Smooth muscle cell (in vitro differentiated cells): Measurements from ENCODE around the gene DGCR2. TPM values are rescaled to one million over a fixed set of nuclear protein-coding genes. Genes with fewer than 3 reads are reported as not detected.

ENCODE experiments used
- DNase-seq: peaks from one replicate; lab custom pipeline; 2025; ENCODE audit not compliant: unreplicated experiment; lab: John Stamatoyannopoulos, UW
- H2AFZ ChIP-seq: fragments of 200-600 bp; sonication (generic); 2 replicates; pipeline ENCODE4 v1.6.0; 2016; ENCODE audit warnings: antibody characterized with exemption, low read depth, mild to moderate bottlenecking
- H3F3A ChIP-seq: fragments of 200-600 bp; sonication (generic); 2 replicates; pipeline ENCODE4 v1.6.0; 2017; ENCODE audit warnings: antibody characterized with exemption, low read depth
- H3K27ac ChIP-seq: fragments of 200-600 bp; sonication (generic); 2 replicates; pipeline ENCODE4 v1.5.1; 2016; ENCODE audit warnings: low read depth, mild to moderate bottlenecking
- H3K27me3 ChIP-seq: fragments of 200-600 bp; sonication (generic); 2 replicates; pipeline ENCODE4 v1.6.1; 2016; ENCODE audit warnings: low read depth, mild to moderate bottlenecking
- H3K36me3 ChIP-seq: fragments of 200-600 bp; sonication (generic); 2 replicates; pipeline ENCODE4 v1.5.1; 2016; ENCODE audit warnings: low read depth
- H3K4me1 ChIP-seq: fragments of 200-600 bp; sonication (generic); 2 replicates; pipeline ENCODE4 v1.5.1; 2016; ENCODE audit warnings: low read depth
- H3K4me2 ChIP-seq: fragments of 200-600 bp; sonication (generic); 2 replicates; pipeline ENCODE4 v1.6.0; 2016; ENCODE audit warnings: mild to moderate bottlenecking
- H3K4me3 ChIP-seq: fragments of 200-600 bp; sonication (generic); 2 replicates; pipeline ENCODE4 v1.5.1; 2016; ENCODE audit warnings: mild to moderate bottlenecking
- H3K79me2 ChIP-seq: fragments of 200-600 bp; sonication (generic); 2 replicates; pipeline ENCODE4 v1.6.0; 2016; ENCODE audit warnings: low read depth, mild to moderate bottlenecking
- H3K9ac ChIP-seq: fragments of 200-600 bp; sonication (generic); 2 replicates; pipeline ENCODE4 v1.6.0; 2016; ENCODE audit warnings: low read depth
- H3K9me3 ChIP-seq: fragments of 200-600 bp; sonication (generic); replicated peaks from 2 replicates; pipeline ENCODE4 v1.5.1; 2016; ENCODE audit warnings: low read depth
- H4K20me1 ChIP-seq: fragments of 200-600 bp; sonication (generic); 2 replicates; pipeline ENCODE4 v1.6.0; 2016; ENCODE audit warnings: low read depth
- CTCF ChIP-seq: fragments of 200-600 bp; sonication (generic); IDR thresholded peaks from 2 replicates; pipeline ENCODE4 v1.5.1; 2017; ENCODE audit warnings: borderline replicate concordance, mild to moderate bottlenecking, antibody characterized with exemption; ENCODE audit not compliant: insufficient read depth, poor library complexity, severe bottlenecking
- WGBS: methylation state at CpG from one replicate; pipeline ENCODE4 v1.1.7; 2016; ENCODE audit warnings: low lambda C conversion rate; 5-methylcytosine and 5-hydroxymethylcytosine counted together
- polyA plus RNA-seq: library from polyadenylated mRNA; unstranded; fragments of >200 nt; fragmentation: Nextera tagmentation; extraction: Ambion mirVana; gene quantifications from 2 replicates; pipeline ENCODE4 v1.2.1, GENCODE V29; 2016
- total RNA-seq: library from RNA; depleted of rRNA; stranded (reverse); fragments of >200 nt; gene quantifications from 2 replicates; pipeline ENCODE4 v1.2.3, GENCODE V29; 2014

Gene DGCR2
- total and polyA plus RNA-seq, 2 experiments from 2014 or later = 46.7 to 53.2 TPM

- Histone ChIP-seq H3K27me3 (no peaks in the 10 kb centered on the region), H3K36me3 (no peaks in the 10 kb centered on the region), H3K9me3 (no peaks in the 10 kb centered on the region), H3K4me1 (no peaks in the 10 kb centered on the region), H3F3A (no peaks in the 10 kb centered on the region), H4K20me1 (peaks cover 86% of the 10 kb centered on the region), H3K9ac (no peak overlapping the region), H2AFZ (no peak overlapping the region), H3K27ac (no peak overlapping the region), H3K79me2 (peaks cover 9% of the 10 kb centered on the region), H3K4me2 (no peak overlapping the region), H3K4me3 (no peak overlapping the region)
- WGBS = 98% methylated on average over 5 of the region's 5 CpGs
- no peak for DNase-seq
- TF ChIP-seq CTCF = no peak
Observed at GRCh38 chr22:19070397-19071169, 51.6 kb downstream of the DGCR2 start.

GRCh38 chr22:19069451-19069850, 52.8 kb downstream of the DGCR2 start:
- Histone ChIP-seq H3K36me3 (no peaks in the 10 kb centered on the region), H3K4me1 (no peaks in the 10 kb centered on the region), H3K4me3 (no peak overlapping the region), H3K9ac (no peak overlapping the region), H3K4me2 (no peak overlapping the region), H4K20me1 (peaks cover 81% of the 10 kb centered on the region), H3F3A (no peaks in the 10 kb centered on the region), H3K9me3 (no peaks in the 10 kb centered on the region), H3K79me2 (peaks cover 6% of the 10 kb centered on the region), H3K27ac (no peak overlapping the region), H2AFZ (no peak overlapping the region), H3K27me3 (no peaks in the 10 kb centered on the region)
- WGBS = 98% methylated on average over 3 of the region's 3 CpGs
- TF ChIP-seq CTCF = no peak
- no peak for DNase-seq

GRCh38 chr22:19068784-19069271, 53.4 kb downstream of the DGCR2 start:
- peaks cover 78% of the 10 kb centered on the region for H4K20me1 ChIP-seq
- no peak overlapping the region for H2AFZ ChIP-seq
- no peak overlapping the region for H3K9ac ChIP-seq
- no peak for TF ChIP-seq CTCF
- DNase-seq = no peak
- H3K4me3 ChIP-seq = no peak overlapping the region
- no peaks in the 10 kb centered on the region for H3K4me1 ChIP-seq
- no peaks in the 10 kb centered on the region for H3K9me3 ChIP-seq
- no peak overlapping the region for H3K27ac ChIP-seq
- H3K27me3 ChIP-seq = no peaks in the 10 kb centered on the region
- WGBS = 99% methylated on average over 5 of the region's 5 CpGs
- no peaks in the 10 kb centered on the region for H3K36me3 ChIP-seq
- no peaks in the 10 kb centered on the region for H3F3A ChIP-seq
- peaks cover 6% of the 10 kb centered on the region for H3K79me2 ChIP-seq
- H3K4me2 ChIP-seq = no peak overlapping the region
